H1 (cell line): Measurements from ENCODE around the gene PDE9A. TPM values are rescaled to one million over a fixed set of nuclear protein-coding genes. Genes with fewer than 3 reads are reported as not detected.

Experiments
- CTCF ChIA-PET: fragments of 300-600 bp; sonication (Branson Sonifier 250); formaldehyde crosslinking; loops from one replicate; lab custom pipeline; 2021; ENCODE audit not compliant: partially characterized antibody; lab: Charles Lee
- POLR2A ChIA-PET: fragments of 300-600 bp; sonication (Branson Sonifier 250); formaldehyde crosslinking; loops from one replicate; lab custom pipeline; 2021; ENCODE audit warnings: inconsistent platforms; ENCODE audit not compliant: partially characterized antibody; lab: Charles Lee
- DNase-seq, 2 experiments: peaks; one replicate each; pipeline versions ENCODE4 v3.0.0 to v3.0.0-alpha.2; 2010 to 2022; ENCODE audit warnings: low spot score in 2 of 2, low read depth in 1 of 2, mixed read lengths in 1 of 2
- FAIRE-seq: peaks from 2 replicates; lab custom pipeline; 2011; peaks lifted over from hg19 to GRCh38; lab: Jason Lieb, UNC
- H2AFZ ChIP-seq: 2 replicates; pipeline ENCODE4 v1.8.1; 2012; ENCODE audit warnings: low read length, inconsistent platforms
- H2AK5ac ChIP-seq: 2 replicates; pipeline ENCODE4 v1.6.1; 2013; ENCODE audit warnings: low read depth, low read length
- H2BK120ac ChIP-seq: replicated peaks from 2 replicates; pipeline ENCODE3; 2013; ENCODE audit warnings: low read depth, low read length, inconsistent platforms
- H2BK12ac ChIP-seq: 2 replicates; pipeline ENCODE4 v1.6.1; 2013; ENCODE audit warnings: low read depth, low read length
- H2BK15ac ChIP-seq: 2 replicates; pipeline ENCODE4 v1.6.1; 2013; ENCODE audit warnings: low read length
- H2BK20ac ChIP-seq: 2 replicates; pipeline ENCODE4 v1.6.1; 2013; ENCODE audit warnings: low read length
- H2BK5ac ChIP-seq: 2 replicates; pipeline ENCODE4 v1.6.1; 2013; ENCODE audit warnings: low read depth, low read length
- H3K14ac ChIP-seq: 2 replicates; pipeline ENCODE4 v1.6.1; 2013; ENCODE audit warnings: inconsistent platforms; ENCODE audit not compliant: insufficient read length
- H3K18ac ChIP-seq: 2 replicates; pipeline ENCODE4 v1.6.1; 2013; ENCODE audit warnings: low read length; ENCODE audit errors: extremely low read depth
- H3K23ac ChIP-seq: 2 replicates; pipeline ENCODE4 v1.6.1; 2013; ENCODE audit warnings: inconsistent platforms; ENCODE audit not compliant: insufficient read length
- H3K23me2 ChIP-seq: 2 replicates; pipeline ENCODE4 v1.6.1; 2013; ENCODE audit warnings: low read depth, low read length
- H3K27ac ChIP-seq: 2 replicates; pipeline ENCODE4 v1.6.1; 2011; ENCODE audit warnings: low read depth, low read length, inconsistent platforms
- H3K27me3 ChIP-seq, 4 experiments: replicated peaks in 1 of 4; 1 replicate in 1 of 4; 2 replicates in 3 of 4; pipeline versions ENCODE4 v1.6.1 to v1.8.1; 2011 to 2013; ENCODE audit warnings: low read length in 3 of 4, mild to moderate bottlenecking in 3 of 4, inconsistent platforms in 2 of 4, mixed read lengths in 2 of 4, moderate library complexity in 1 of 4; ENCODE audit not compliant: control insufficient read depth in 3 of 4, insufficient read depth in 3 of 4; ENCODE audit errors: extremely low read depth in 1 of 4
- H3K36me3 ChIP-seq, 4 experiments: 2 replicates each; pipeline versions ENCODE4 v1.6.1 to v1.8.1; 2011 to 2013; ENCODE audit warnings: mild to moderate bottlenecking in 4 of 4, low read length in 3 of 4, moderate library complexity in 2 of 4, control low read depth in 1 of 4, inconsistent platforms in 1 of 4; ENCODE audit not compliant: insufficient read depth in 4 of 4, control insufficient read depth in 2 of 4
- H3K4ac ChIP-seq: replicated peaks from 2 replicates; pipeline ENCODE3; 2013; ENCODE audit warnings: low read length, low read depth, mixed read lengths, inconsistent platforms; ENCODE audit not compliant: insufficient read length
- H3K4me1 ChIP-seq, 4 experiments: replicated peaks in 1 of 4; 1 replicate in 1 of 4; 2 replicates in 3 of 4; pipeline versions ENCODE4 v1.6.1 to v1.8.1; 2011 to 2013; ENCODE audit warnings: low read length in 3 of 4, inconsistent platforms in 2 of 4, mixed read lengths in 1 of 4; ENCODE audit not compliant: insufficient read depth in 4 of 4, control insufficient read depth in 3 of 4
- H3K4me2 ChIP-seq, 2 experiments: 2 replicates each; pipeline versions ENCODE4 v1.6.1 to v1.8.1; 2011 to 2013; ENCODE audit warnings: low read depth in 2 of 2, low read length in 2 of 2, control low read depth in 1 of 2, inconsistent platforms in 1 of 2, mild to moderate bottlenecking in 1 of 2; ENCODE audit not compliant: insufficient read depth in 1 of 2
- H3K4me3 ChIP-seq, 4 experiments: fragments of 200-600, 300-600 bp in 1 of 4; sonication (generic), shearing (Covaris generic), sonication (Bioruptor Twin) in 1 of 4; 2 replicates each; pipeline versions ENCODE4 v1.5.1 to v1.8.1; 2011 to 2016; ENCODE audit warnings: low read length in 4 of 4, low read depth in 3 of 4, control low read depth in 2 of 4, inconsistent platforms in 2 of 4, mild to moderate bottlenecking in 2 of 4, mixed read lengths in 1 of 4, moderate library complexity in 1 of 4; ENCODE audit not compliant: insufficient read depth in 2 of 4; ENCODE audit errors: extremely low read depth in 1 of 4
- H3K56ac ChIP-seq: replicated peaks from 2 replicates; pipeline ENCODE3; 2013; ENCODE audit warnings: low read depth, mild to moderate bottlenecking, mixed read lengths, low read length, inconsistent platforms; ENCODE audit not compliant: insufficient read length
- H3K79me1 ChIP-seq: 2 replicates; pipeline ENCODE4 v1.6.1; 2013; ENCODE audit warnings: low read depth, low read length, control low read depth
- H3K79me2 ChIP-seq, 2 experiments: 2 replicates each; pipeline versions ENCODE4 v1.6.1 to v1.8.1; 2012 to 2013; ENCODE audit warnings: low read length in 2 of 2, mild to moderate bottlenecking in 2 of 2, inconsistent platforms in 1 of 2; ENCODE audit not compliant: insufficient read depth in 2 of 2, control insufficient read depth in 1 of 2
- H3K9ac ChIP-seq, 4 experiments: replicated peaks in 1 of 4; 1 replicate in 1 of 4; 2 replicates in 3 of 4; pipeline versions ENCODE4 v1.6.1 to v1.8.1; 2011 to 2013; ENCODE audit warnings: low read depth in 3 of 4, low read length in 3 of 4, control low read depth in 2 of 4, mild to moderate bottlenecking in 2 of 4, moderate library complexity in 2 of 4, inconsistent platforms in 1 of 4; ENCODE audit errors: extremely low read depth in 1 of 4
- H3K9me3 ChIP-seq, 2 experiments: 2 replicates each; pipeline versions ENCODE4 v1.6.1 to v1.8.1; 2012 to 2013; ENCODE audit warnings: mild to moderate bottlenecking in 2 of 2, moderate library complexity in 2 of 2, control low read depth in 1 of 2, inconsistent platforms in 1 of 2, low read depth in 1 of 2, low read length in 1 of 2, mixed read lengths in 1 of 2; ENCODE audit not compliant: insufficient read depth in 2 of 2
- H4K20me1 ChIP-seq, 2 experiments: replicated peaks in 1 of 2; 2 replicates each; pipeline versions ENCODE3 to v1.8.1; 2011 to 2013; ENCODE audit warnings: inconsistent platforms in 2 of 2, low read length in 2 of 2, mild to moderate bottlenecking in 1 of 2; ENCODE audit not compliant: insufficient read depth in 2 of 2, control insufficient read depth in 1 of 2
- H4K5ac ChIP-seq: 2 replicates; pipeline ENCODE4 v1.6.1; 2013; ENCODE audit warnings: low read length, low read depth, mixed read lengths, inconsistent platforms; ENCODE audit not compliant: insufficient read length
- H4K8ac ChIP-seq: 2 replicates; pipeline ENCODE4 v1.8.0; 2013; ENCODE audit warnings: mild to moderate bottlenecking, moderate library complexity, low read length, inconsistent platforms; ENCODE audit not compliant: insufficient read depth; ENCODE audit errors: extremely low read depth
- H4K91ac ChIP-seq: replicated peaks from 2 replicates; pipeline ENCODE3; 2013; ENCODE audit warnings: low read length, mixed read lengths, inconsistent platforms; ENCODE audit not compliant: insufficient read length
- ATF3 ChIP-seq: IDR thresholded peaks from 2 replicates; pipeline ENCODE4 v1.6.1; 2011; ENCODE audit warnings: low read depth, mild to moderate bottlenecking, low read length; ENCODE audit not compliant: insufficient read depth
- CEBPB ChIP-seq: IDR thresholded peaks from 2 replicates; pipeline ENCODE4 v1.6.1; 2012; ENCODE audit warnings: low read depth, low read length
- HDAC2 ChIP-seq, 2 experiments: fragments of 300-600 bp in 1 of 2; sonication (generic) in 1 of 2; IDR thresholded peaks; 2 replicates each; pipeline ENCODE4 v1.6.1; 2011 to 2012; ENCODE audit warnings: low read depth in 2 of 2, low read length in 2 of 2, mild to moderate bottlenecking in 2 of 2, moderate library complexity in 2 of 2, borderline replicate concordance in 1 of 2, inconsistent platforms in 1 of 2
- MAFK ChIP-seq: IDR thresholded peaks from 2 replicates; pipeline ENCODE4 v1.6.1; 2012; ENCODE audit warnings: low read depth, mild to moderate bottlenecking, improper control_type of control experiment, low read length
- NRF1 ChIP-seq: IDR thresholded peaks from 2 replicates; pipeline ENCODE4 v1.6.1; 2011; ENCODE audit warnings: mild to moderate bottlenecking, low read depth, low read length, improper control_type of control experiment
- PHF8 ChIP-seq: fragments of 200-600 bp; sonication (generic); conservative IDR thresholded peaks from 2 replicates; pipeline ENCODE4 v1.7.1; 2012; ENCODE audit warnings: low read depth, mild to moderate bottlenecking, inconsistent platforms, low read length, moderate library complexity
- RAD21 ChIP-seq, 2 experiments: IDR thresholded peaks in 1 of 2; conservative IDR thresholded peaks in 1 of 2; 2 replicates each; pipeline ENCODE4 v1.6.1; 2011; ENCODE audit warnings: low read depth in 2 of 2, low read length in 2 of 2, improper control_type of control experiment in 1 of 2, inconsistent platforms in 1 of 2, mild to moderate bottlenecking in 1 of 2, moderate library complexity in 1 of 2
- SIRT6 ChIP-seq: IDR thresholded peaks from one replicate; pipeline ENCODE4 v1.7.1; 2012; ENCODE audit warnings: low read length, inconsistent platforms
- TAF1 ChIP-seq: IDR thresholded peaks from 2 replicates; pipeline ENCODE4 v1.6.1; 2011; ENCODE audit warnings: mild to moderate bottlenecking, low read depth, low read length
- TBP ChIP-seq: IDR thresholded peaks from 2 replicates; pipeline ENCODE4 v1.6.1; 2011; ENCODE audit warnings: low read depth, low read length, improper control_type of control experiment
- whole genome bisulfite sequencing, 2 experiments: shearing (Covaris generic) in 1 of 2; methylation state at CpG; one replicate each; pipeline versions ENCODE4 v1.1.6 to v1.1.7; 2013 to 2015; ENCODE audit warnings: low lambda C conversion rate in 2 of 2, mixed read lengths in 2 of 2, inconsistent platforms in 1 of 2, low coverage in 1 of 2, missing lambda C conversion rate in 1 of 2; ENCODE audit not compliant: insufficient replicate concordance in 2 of 2, insufficient coverage in 1 of 2, insufficient read length in 1 of 2; ENCODE audit errors: extremely low coverage in 1 of 2, missing lambda C conversion rate in 1 of 2; 5-methylcytosine and 5-hydroxymethylcytosine counted together
- polyA plus RNA-seq, 7 experiments: library from polyadenylated mRNA; depleted of rRNA in 3 of 7; stranded (reverse) in 5 of 7; unstranded in 2 of 7; fragments of >200 nt in 5 of 7; fragments of 200-250 nt in 2 of 7; gene quantifications; 1 replicate in 5 of 7; 2 replicates in 1 of 7; 4 replicates in 1 of 7; pipeline versions ENCODE4 v1.2.1 to v1.2.3, GENCODE V29; 2011 to 2013; ENCODE audit warnings: missing spikeins in 2 of 7, mixed read lengths in 2 of 7
- total RNA-seq: library from RNA; stranded (reverse); fragmentation: NEBNext Ultra II Directional; extraction: Animal tissue kit (Norgen Biotek cat#: 25700); gene quantifications from 2 replicates; pipeline ENCODE4 v1.2.1, GENCODE V29; 2021

The PDE9A gene
- total and polyA plus RNA-seq, 2 of the 8 experiments (the other 6 are each of a cell fraction or from before 2014, with no cell fraction given), result 39.2 to 45.9 TPM

- Histone ChIP-seq H3K79me1 (peaks cover 22% of the 10 kb centered on the region), H4K91ac (peak overlapping the region; percentile 92), H2BK5ac (peak overlapping the region; percentile 17), H3K23ac (no peak overlapping the region), H3K18ac (peak overlapping the region; percentile 93), H4K8ac (no peak overlapping the region), H4K20me1 (peaks cover 29 to 38% of the 10 kb centered on the region in 2 experiments), H3K4me1 (peaks cover 13 to 46% (median 37%) of the 10 kb centered on the region in 4 experiments), H3K4me3 (peak overlapping the region; percentile 58 to 94 (median 78); a peak in 6 of 8 replicates), H3K9me3 (no peaks in the 10 kb centered on the region), H3K27ac (no peak overlapping the region), H4K5ac (no peak overlapping the region), H2AK5ac (no peak overlapping the region), H3K79me2 (peaks cover 0 to 58% of the 10 kb centered on the region in 2 experiments; a peak in 2 of 4 replicates), H3K9ac (no peak overlapping the region), H3K4me2 (peak overlapping the region; percentile 70 to 98), H3K4ac (peak overlapping the region; percentile 7), H3K27me3 (no peaks in the 10 kb centered on the region; a peak in 2 of 7 replicates), H2BK15ac (peak overlapping the region; percentile 53; the same call in 1 of the 2 replicates), H2BK20ac (peak overlapping the region; percentile 97; the same call in 1 of the 2 replicates), H2BK12ac (peak overlapping the region; percentile 84; the same call in 1 of the 2 replicates), H3K14ac (no peak overlapping the region), H3K56ac (no peak overlapping the region), H2AFZ (no peak overlapping the region), H2BK120ac (no peak overlapping the region), H3K36me3 (peaks cover 0 to 4% (median 0%) of the 10 kb centered on the region in 4 experiments; a peak in 3 of 8 replicates), H3K23me2 (peaks cover 12% of the 10 kb centered on the region; the same call in 1 of the 2 replicates)
- FAIRE-seq, result no peak
- peak in 1 of 2 experiments; percentile 50 for DNase-seq
- ChIA-PET CTCF (interaction anchor here (0.7 to 10.8 kb wide), 15 partner anchors 10 to 122 kb away, joined by 3 to 112 read pairs (median 6); no protein-coding TSS in a partner anchor), POLR2A (interaction anchor here (0.7 to 2.1 kb wide), 8 partner anchors 9 to 126 kb away, joined by 3 to 6 read pairs (median 4); no protein-coding TSS in a partner anchor)
- 61% methylated on average over 18 of the region's 18 CpGs; no CpG with 5 or more reads in 1 of the 2 experiments for WGBS, 2 experiments
- TF ChIP-seq HDAC2 (IDR thresholded peaks at IDR 0.05; ENCODE audit: borderline replicate concordance in 1 of 2, low read depth in 2 of 2, low read length in 2 of 2) (no peak), PHF8 (no peak), TAF1 (no peak), ATF3 (no peak), TBP (no peak), SIRT6 (no peak), MAFK (no peak), RAD21 (IDR thresholded peaks at IDR 0.05 in 1 of 2, conservative IDR thresholded peaks at IDR 0.05 in 1 of 2; ENCODE audit: low read depth in 2 of 2, low read length in 2 of 2) (no peak), CEBPB (no peak), NRF1 (no peak)
Observed at GRCh38 chr21:42654913-42655795, 1.7 kb downstream of the PDE9A start.
